ENCODE data around the gene TRAPPC1. TPM values are rescaled to one million over a fixed set of nuclear protein-coding genes. Genes with fewer than 3 reads are reported as not detected.

Gene TRAPPC1
- total RNA-seq, 1 experiment from 2014 or later = 75.5 TPM

DNA sequence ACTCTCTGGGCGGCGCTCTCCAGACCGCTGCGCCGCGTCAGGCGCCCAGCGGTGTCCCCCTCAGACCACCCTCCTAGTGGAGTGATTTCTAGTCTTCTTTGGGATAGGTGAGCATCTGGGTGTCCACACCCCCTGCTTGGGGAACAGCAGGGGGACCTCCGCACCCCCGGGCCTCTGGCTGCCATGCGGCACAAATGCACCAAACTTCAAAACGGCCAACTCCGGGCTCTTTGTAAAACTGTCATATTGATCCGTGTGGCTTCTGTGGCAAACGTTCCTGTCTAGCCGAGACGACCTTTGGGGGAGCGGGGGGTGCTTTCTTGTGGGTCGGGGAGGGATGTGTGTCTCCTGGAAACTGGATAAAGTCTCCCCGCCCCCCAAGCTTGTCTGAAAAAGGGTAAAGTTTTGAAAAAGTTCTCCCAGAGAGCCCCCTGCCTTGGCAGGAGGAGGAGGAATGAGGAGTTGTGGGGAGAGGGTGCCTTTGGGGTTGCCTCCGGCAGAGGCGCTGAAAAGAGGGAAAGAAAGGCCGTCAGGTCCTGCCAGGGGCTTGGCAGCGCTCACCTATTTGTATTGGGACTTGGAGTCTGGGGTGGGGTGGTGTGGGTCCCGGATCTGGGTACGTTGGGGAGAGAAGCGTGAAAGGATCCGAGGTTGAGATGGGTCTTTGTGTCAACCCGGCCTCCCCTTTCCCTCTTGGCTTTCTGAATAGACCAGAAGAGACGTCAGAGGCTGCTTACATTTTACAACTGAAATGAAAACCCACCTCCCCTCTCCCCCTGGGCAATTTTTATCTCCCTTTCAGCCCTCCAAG lies 45.3 kb downstream of the TRAPPC1 start:
- H3K27ac Mint-ChIP-seq (ENCODE audit: unreplicated experiment) = no peak overlapping the region
- CTCF ChIA-PET = interaction anchor here (1.5 kb wide), 1 partner anchor 29 kb away, joined by 7 read pairs; the partner anchor contains the start of gene NAA38
- peak in 1 of 2 experiments; percentile 18 for DNase-seq
- intact Hi-C loops (cut with micrococcal nuclease; ENCODE audit: unreplicated experiment) = no loop called here
- no peaks in the 10 kb centered on the region for H3K9me3 Mint-ChIP-seq (ENCODE audit: unreplicated experiment)
- H3K4me3 Mint-ChIP-seq (ENCODE audit: unreplicated experiment) = no peak overlapping the region
- POLR2A ChIA-PET = no interaction called here
- Histone ChIP-seq H3K4me3 (ENCODE audit: low read depth, low read length) (peak overlapping the region; percentile 72), H3K36me3 (ENCODE audit: control insufficient read depth, insufficient read depth, low read length) (no peaks in the 10 kb centered on the region), H3K4me1 (no peaks in the 10 kb centered on the region; the same call in 1 of the 2 replicates), H3K9me3 (no peaks in the 10 kb centered on the region), H3K27me3 (replicated peaks; ENCODE audit: control insufficient read depth, insufficient read depth, low read length) (no peaks in the 10 kb centered on the region)
- TF ChIP-seq, protein P1, sequence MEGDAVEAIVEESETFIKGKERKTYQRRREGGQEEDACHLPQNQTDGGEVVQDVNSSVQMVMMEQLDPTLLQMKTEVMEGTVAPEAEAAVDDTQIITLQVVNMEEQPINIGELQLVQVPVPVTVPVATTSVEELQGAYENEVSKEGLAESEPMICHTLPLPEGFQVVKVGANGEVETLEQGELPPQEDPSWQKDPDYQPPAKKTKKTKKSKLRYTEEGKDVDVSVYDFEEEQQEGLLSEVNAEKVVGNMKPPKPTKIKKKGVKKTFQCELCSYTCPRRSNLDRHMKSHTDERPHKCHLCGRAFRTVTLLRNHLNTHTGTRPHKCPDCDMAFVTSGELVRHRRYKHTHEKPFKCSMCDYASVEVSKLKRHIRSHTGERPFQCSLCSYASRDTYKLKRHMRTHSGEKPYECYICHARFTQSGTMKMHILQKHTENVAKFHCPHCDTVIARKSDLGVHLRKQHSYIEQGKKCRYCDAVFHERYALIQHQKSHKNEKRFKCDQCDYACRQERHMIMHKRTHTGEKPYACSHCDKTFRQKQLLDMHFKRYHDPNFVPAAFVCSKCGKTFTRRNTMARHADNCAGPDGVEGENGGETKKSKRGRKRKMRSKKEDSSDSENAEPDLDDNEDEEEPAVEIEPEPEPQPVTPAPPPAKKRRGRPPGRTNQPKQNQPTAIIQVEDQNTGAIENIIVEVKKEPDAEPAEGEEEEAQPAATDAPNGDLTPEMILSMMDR (IDR thresholded peaks at IDR 0.05; ENCODE audit: insufficient read depth in 1 of 2, low read depth in 1 of 2, low read length in 1 of 2, severe bottlenecking in 1 of 2, unreplicated experiment in 1 of 2) = no peak
- H3K27me3 Mint-ChIP-seq (ENCODE audit: insufficient read depth, unreplicated experiment) = no peaks in the 10 kb centered on the region
- H3K4me1 Mint-ChIP-seq (ENCODE audit: low read depth, unreplicated experiment) = no peaks in the 10 kb centered on the region
- BruUV-seq (replicated peaks) = no TSS peak
- peaks cover 6% of the 10 kb centered on the region for H3K36me3 Mint-ChIP-seq (ENCODE audit: insufficient read depth, unreplicated experiment)

DNA sequence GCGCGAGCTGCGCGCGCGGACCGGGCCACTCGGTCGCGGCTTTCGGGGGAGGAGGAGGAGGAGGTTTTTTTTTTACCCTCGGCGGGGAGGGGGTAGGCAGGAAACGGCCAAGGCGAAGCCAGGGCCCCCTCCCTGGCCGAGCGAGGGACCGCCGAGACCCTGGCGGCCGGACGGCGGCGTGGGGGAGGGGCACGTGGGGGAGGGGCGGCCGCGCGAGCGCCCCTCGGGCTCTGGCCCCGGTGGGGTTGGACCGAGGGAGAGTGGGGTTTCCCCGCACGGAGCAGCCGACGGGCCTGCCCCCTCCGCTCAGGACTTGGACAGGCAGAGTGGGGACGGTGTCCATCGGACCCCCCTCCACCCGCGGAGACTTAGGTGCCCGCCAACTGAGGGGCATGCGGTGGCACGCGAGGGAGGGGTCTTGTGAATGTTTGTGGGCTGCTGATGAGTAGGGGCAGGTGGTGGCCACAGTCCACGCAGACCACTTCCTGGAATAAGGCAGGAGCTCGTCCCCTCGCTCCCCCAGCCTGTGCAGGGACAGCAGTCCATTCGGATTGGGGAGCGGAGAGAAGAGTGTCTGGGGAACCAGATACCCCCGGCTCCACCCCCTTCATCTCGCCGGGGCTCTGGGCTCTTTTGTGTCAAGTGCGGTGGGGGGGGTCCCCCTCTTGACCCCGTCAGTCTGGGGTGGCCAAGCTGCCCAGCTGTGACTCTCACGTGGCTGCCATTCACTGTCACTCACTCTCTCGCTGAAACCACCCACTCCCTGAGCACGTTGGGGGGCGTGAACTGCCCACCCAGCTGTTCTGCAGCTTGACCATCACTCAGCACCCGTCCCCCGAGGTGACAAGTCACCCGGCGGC lies 46.1 kb downstream of the TRAPPC1 start:
- BruUV-seq (replicated peaks) = no TSS peak
- no peaks in the 10 kb centered on the region for H3K9me3 Mint-ChIP-seq (ENCODE audit: unreplicated experiment)
- peak; percentile 35 to 37 for DNase-seq
- Histone ChIP-seq H3K9me3 (no peaks in the 10 kb centered on the region), H3K4me1 (no peaks in the 10 kb centered on the region; the same call in 1 of the 2 replicates), H3K36me3 (ENCODE audit: control insufficient read depth, insufficient read depth, low read length) (no peaks in the 10 kb centered on the region), H3K4me3 (ENCODE audit: low read depth, low read length) (peak overlapping the region; percentile 72), H3K27me3 (replicated peaks; ENCODE audit: control insufficient read depth, insufficient read depth, low read length) (no peaks in the 10 kb centered on the region)
- no peaks in the 10 kb centered on the region for H3K27me3 Mint-ChIP-seq (ENCODE audit: insufficient read depth, unreplicated experiment)
- H3K4me3 Mint-ChIP-seq (ENCODE audit: unreplicated experiment) = no peak overlapping the region
- peaks cover 2% of the 10 kb centered on the region for H3K36me3 Mint-ChIP-seq (ENCODE audit: insufficient read depth, unreplicated experiment)
- H3K4me1 Mint-ChIP-seq (ENCODE audit: low read depth, unreplicated experiment) = no peaks in the 10 kb centered on the region
- CTCF ChIA-PET = interaction anchor here (0.6 to 1.5 kb wide), 2 partner anchors 29 to 211 kb away, joined by 3 to 7 read pairs; partner anchors contain the start of gene NAA38
- TF ChIP-seq, protein P1 (IDR thresholded peaks at IDR 0.05; ENCODE audit: insufficient read depth in 1 of 2, low read depth in 1 of 2, low read length in 1 of 2, severe bottlenecking in 1 of 2, unreplicated experiment in 1 of 2) = no peak
- intact Hi-C loops (cut with micrococcal nuclease; ENCODE audit: unreplicated experiment) = no loop called here
- POLR2A ChIA-PET = interaction anchor here (0.6 to 0.7 kb wide), 2 partner anchors 30 to 264 kb away, joined by 3 to 4 read pairs; no protein-coding TSS in a partner anchor
- H3K27ac Mint-ChIP-seq (ENCODE audit: unreplicated experiment) = no peak overlapping the region

Data from Caco-2 (cell line).